Endothelial cell (in vitro differentiated cells): ENCODE data around the gene TACO1. TPM values are rescaled to one million over a fixed set of nuclear protein-coding genes. Genes with fewer than 3 reads are reported as not detected.

Experiments used
- DNase-seq: peaks from one replicate; pipeline ENCODE4 v3.0.0; 2021; ENCODE audit warnings: low spot score
- H3K27ac Mint-ChIP-seq: one replicate; pipeline ENCODE4 v1.8.0; 2021; ENCODE audit warnings: mixed read lengths, inconsistent platforms; ENCODE audit not compliant: unreplicated experiment
- H3K27me3 Mint-ChIP-seq: one replicate; pipeline ENCODE4 v1.8.0; 2021; ENCODE audit warnings: mild to moderate bottlenecking, moderate library complexity, mixed read lengths, inconsistent platforms; ENCODE audit not compliant: unreplicated experiment
- H3K36me3 Mint-ChIP-seq: one replicate; pipeline ENCODE4 v1.8.0; 2021; ENCODE audit warnings: mild to moderate bottlenecking, low read depth, mixed read lengths, inconsistent platforms; ENCODE audit not compliant: unreplicated experiment
- H3K4me1 Mint-ChIP-seq: one replicate; pipeline ENCODE4 v1.8.0; 2021; ENCODE audit warnings: mild to moderate bottlenecking, mixed read lengths, inconsistent platforms; ENCODE audit not compliant: unreplicated experiment
- H3K4me3 Mint-ChIP-seq: one replicate; pipeline ENCODE4 v1.8.0; 2021; ENCODE audit warnings: mild to moderate bottlenecking, mixed read lengths, inconsistent platforms; ENCODE audit not compliant: unreplicated experiment
- H3K9me3 Mint-ChIP-seq: one replicate; pipeline ENCODE4 v1.8.0; 2021; ENCODE audit warnings: mixed read lengths, inconsistent platforms; ENCODE audit not compliant: unreplicated experiment
- CTCF ChIP-seq: fragments of 200-600 bp; sonication (generic); IDR thresholded peaks from one replicate; pipeline ENCODE4 v1.5.0; 2021; ENCODE audit warnings: antibody characterized with exemption; ENCODE audit not compliant: unreplicated experiment
- long read RNA-seq: library from polyadenylated mRNA; unstranded; transcript quantifications from one replicate; pipeline ENCODE4 v2.0.0, GENCODE V29; 2020; ENCODE audit not compliant: unreplicated experiment
- total RNA-seq: library from RNA; stranded (reverse); fragmentation: NEBNext Ultra II Directional; extraction: Animal tissue kit (Norgen Biotek cat#: 25700); gene quantifications from one replicate; pipeline ENCODE4 v1.2.1, GENCODE V29; 2021; ENCODE audit not compliant: unreplicated experiment

The TACO1 gene
- 19.4 TPM for total RNA-seq
- long read RNA-seq, transcript TACO1-201 (5 exons, 1,469 nt) = major isoform, 20 of 25 reads
- long read RNA-seq, partial matches to known transcripts = 2 of 25 reads
- long read RNA-seq, other reads (novel, unspliced or antisense) = 3 of 25 reads

GRCh38 chr17:63600569-63601438, at the start of gene TACO1:
TACO1 (plus strand) TSS chr17:63600895; CDS start chr17:63601084, 189 bp downstream.
- Mint-ChIP-seq H3K27me3 (peaks cover 2% of the 10 kb centered on the region), H3K9me3 (no peaks in the 10 kb centered on the region), H3K4me1 (peaks cover 10% of the 10 kb centered on the region), H3K36me3 (peaks cover 14% of the 10 kb centered on the region), H3K27ac (peak within 1 kb of the TSS; percentile 79), H3K4me3 (peak within 1 kb of the TSS; percentile 95)
- no peak for TF ChIP-seq CTCF
- DNase-seq = peak; percentile 76

- Mint-ChIP-seq H3K27me3 (no peaks in the 10 kb centered on the region), H3K9me3 (no peaks in the 10 kb centered on the region), H3K27ac (peak overlapping the region; percentile 53), H3K4me1 (peaks cover 9% of the 10 kb centered on the region), H3K4me3 (peak overlapping the region; percentile 86), H3K36me3 (peaks cover 2% of the 10 kb centered on the region)
- TF ChIP-seq CTCF = no peak
- no peak for DNase-seq
Measured at GRCh38 chr17:63552211-63552610, 48.5 kb upstream of the TACO1 start.

- H3K27me3 Mint-ChIP-seq = no peaks in the 10 kb centered on the region
- H3K27ac Mint-ChIP-seq = no peak overlapping the region
- H3K4me1 Mint-ChIP-seq = peaks cover 9% of the 10 kb centered on the region
- no peaks in the 10 kb centered on the region for H3K9me3 Mint-ChIP-seq
- peaks cover 2% of the 10 kb centered on the region for H3K36me3 Mint-ChIP-seq
- TF ChIP-seq CTCF = no peak
- no peak for DNase-seq
- H3K4me3 Mint-ChIP-seq = no peak overlapping the region
Measured at GRCh38 chr17:63555500-63556156, 45.1 kb upstream of the TACO1 start.

GRCh38 chr17:63557416-63557815, 43.3 kb upstream of the TACO1 start:
- H3K4me1 Mint-ChIP-seq = peaks cover 8% of the 10 kb centered on the region
- no peak for DNase-seq
- TF ChIP-seq CTCF = no peak
- no peak overlapping the region for H3K27ac Mint-ChIP-seq
- peaks cover 2% of the 10 kb centered on the region for H3K36me3 Mint-ChIP-seq
- no peak overlapping the region for H3K4me3 Mint-ChIP-seq
- H3K27me3 Mint-ChIP-seq = no peaks in the 10 kb centered on the region
- no peaks in the 10 kb centered on the region for H3K9me3 Mint-ChIP-seq

- no peak overlapping the region for H3K4me3 Mint-ChIP-seq
- H3K9me3 Mint-ChIP-seq = no peaks in the 10 kb centered on the region
- no peak for DNase-seq
- no peak for TF ChIP-seq CTCF
- H3K4me1 Mint-ChIP-seq = peaks cover 12% of the 10 kb centered on the region
- H3K27ac Mint-ChIP-seq = peak overlapping the region; percentile 32
- peaks cover 2% of the 10 kb centered on the region for H3K36me3 Mint-ChIP-seq
- H3K27me3 Mint-ChIP-seq = no peaks in the 10 kb centered on the region
Measured at GRCh38 chr17:63558441-63558840, 42.3 kb upstream of the TACO1 start.
